HG03457 (cell line): Measurements from ENCODE around the gene PLIN3.
"Not testable (repeated sequence)": the region's sequence is repeated elsewhere in the genome, so short reads cannot be mapped to it uniquely, and the experiment has no call there.

Experiments
- ATAC-seq: cut with Tn5 transposase; IDR thresholded peaks from one replicate; pipeline ENCODE4 v1.9.1; 2021; ENCODE audit warnings: moderate number of reproducible peaks; ENCODE audit not compliant: unreplicated experiment

The PLIN3 gene

GRCh38 chr19:4849019-4849418 is 18.4 kb downstream of the PLIN3 start:
- ATAC-seq, result no peak

- ATAC-seq, result no peak
Observed at GRCh38 chr19:4847190-4847973, 20.1 kb downstream of the PLIN3 start.

- not testable (repeated sequence) for ATAC-seq
Observed at GRCh38 chr19:4845975-4846374, 21.5 kb downstream of the PLIN3 start.

- no peak for ATAC-seq
Observed at GRCh38 chr19:4844348-4845179, 22.9 kb downstream of the PLIN3 start.

- no peak for ATAC-seq
Observed at GRCh38 chr19:4843647-4843965, 23.9 kb downstream of the PLIN3 start.

- no peak for ATAC-seq
Observed at GRCh38 chr19:4839192-4839591, 28.3 kb downstream of the PLIN3 start.

- no peak for ATAC-seq
Observed at GRCh38 chr19:4832776-4833175, 34.7 kb downstream of the PLIN3 start.

- not testable (repeated sequence) for ATAC-seq
Observed at GRCh38 chr19:4831979-4832340, 35.5 kb downstream of the PLIN3 start.

GRCh38 chr19:4831304-4831978 is 36.0 kb downstream of the PLIN3 start, which contains the start of gene TICAM1:
Gene TICAM1, minus strand, starts transcription at chr19:4831712. Its CDS starts 13,335 bp downstream, at chr19:4818377.
- ATAC-seq, result no peak

- ATAC-seq, result no peak
Observed at GRCh38 chr19:4830768-4831265, 36.6 kb downstream of the PLIN3 start.

GRCh38 chr19:4830332-4830731 is 37.1 kb downstream of the PLIN3 start:
- ATAC-seq, result no peak

- no peak for ATAC-seq
Observed at GRCh38 chr19:4829001-4829712, 38.3 kb downstream of the PLIN3 start.

- no peak for ATAC-seq
Observed at GRCh38 chr19:4823577-4823976, 43.9 kb downstream of the PLIN3 start.

- not testable (repeated sequence) for ATAC-seq
Observed at GRCh38 chr19:4822354-4822753, 45.1 kb downstream of the PLIN3 start.

GRCh38 chr19:4821265-4821664 is 46.2 kb downstream of the PLIN3 start:
- no peak for ATAC-seq

GRCh38 chr19:4817467-4818277 is 49.8 kb downstream of the PLIN3 start:
- ATAC-seq, result no peak

GRCh38 chr19:4816950-4817278 is 50.6 kb downstream of the PLIN3 start:
- no peak for ATAC-seq

- ATAC-seq, result no peak
Observed at GRCh38 chr19:4816202-4816949, 51.1 kb downstream of the PLIN3 start.

- no peak for ATAC-seq
Observed at GRCh38 chr19:4815426-4816201, 51.9 kb downstream of the PLIN3 start.
